ENCODE data around the gene FCHO1.

The FCHO1 gene

DNA sequence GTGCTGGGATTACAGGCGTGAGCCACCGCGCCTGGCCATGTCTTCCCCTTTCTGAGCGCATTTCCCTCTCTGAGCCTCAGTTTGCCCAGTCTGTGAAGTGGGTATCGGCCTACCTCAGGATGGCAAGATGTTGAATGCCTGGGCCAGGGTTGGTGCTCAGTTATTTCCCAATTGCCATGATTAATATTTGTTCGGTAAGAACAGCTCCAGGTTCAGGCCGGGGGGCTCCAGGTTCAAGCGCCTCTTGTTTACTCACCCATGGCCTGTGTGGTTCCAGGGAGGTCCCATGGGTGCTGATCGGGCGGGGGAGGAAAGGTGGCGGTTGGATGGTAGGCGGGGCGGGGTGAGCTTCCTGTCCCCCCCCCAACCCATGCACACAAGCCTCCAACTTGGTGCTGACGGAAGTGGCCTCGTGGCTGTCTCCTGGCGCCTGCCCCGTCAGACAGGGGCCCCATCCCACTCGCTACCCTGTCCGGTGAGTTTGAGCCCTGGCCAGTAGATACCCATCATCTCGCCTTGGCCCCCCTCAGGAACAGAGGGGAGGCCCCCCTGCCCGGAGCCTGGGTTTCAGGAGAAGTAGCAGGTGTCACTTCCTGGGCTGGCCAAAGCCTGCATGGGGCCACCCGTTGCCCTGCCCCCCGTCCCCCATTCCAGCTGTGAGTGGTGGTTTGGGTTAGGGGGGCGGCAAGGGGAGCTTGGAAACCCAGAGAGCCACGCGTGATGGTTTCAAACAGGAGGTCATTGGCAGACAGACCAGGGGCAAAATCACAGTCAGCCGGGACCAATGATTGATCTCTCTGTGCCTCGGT is at the start of gene FCHO1:
FCHO1 (plus strand) TSS at position 375 of the 809 bp plus-strand sequence. CDS start 3,688 bp downstream, outside the sequence.
- DNase-seq, result no peak

DNA sequence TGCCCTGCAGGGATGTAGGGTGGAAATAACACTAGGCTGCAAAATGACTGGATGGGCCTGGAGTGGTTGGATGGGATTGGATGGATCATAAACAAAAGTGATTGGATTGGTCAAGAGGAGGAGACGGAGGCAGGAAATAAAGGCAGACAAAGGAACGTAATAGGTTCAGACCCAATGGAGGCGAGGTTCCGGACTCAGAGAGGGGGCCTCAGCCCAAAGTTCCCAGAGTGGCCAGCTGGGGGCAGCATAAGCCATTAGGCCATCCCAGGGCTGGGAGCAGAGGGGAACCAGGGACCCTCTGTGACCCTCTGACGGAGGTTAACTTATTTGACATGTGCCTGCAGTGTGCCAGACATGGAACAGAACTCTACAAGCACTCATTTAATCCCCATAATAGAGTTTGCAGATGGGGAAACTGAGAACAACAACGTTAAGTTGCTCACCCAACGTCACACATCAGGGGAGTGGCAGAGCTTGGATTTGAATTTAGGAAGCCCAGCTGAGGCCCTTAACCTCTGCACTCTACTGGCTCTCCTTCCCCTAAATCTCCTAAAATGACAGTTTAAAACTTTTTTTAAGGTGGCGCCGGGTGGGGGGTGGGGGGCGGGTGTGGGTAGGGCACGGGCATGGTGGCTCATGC is 47.3 kb upstream of the FCHO1 start:
- no peak for DNase-seq

DNA sequence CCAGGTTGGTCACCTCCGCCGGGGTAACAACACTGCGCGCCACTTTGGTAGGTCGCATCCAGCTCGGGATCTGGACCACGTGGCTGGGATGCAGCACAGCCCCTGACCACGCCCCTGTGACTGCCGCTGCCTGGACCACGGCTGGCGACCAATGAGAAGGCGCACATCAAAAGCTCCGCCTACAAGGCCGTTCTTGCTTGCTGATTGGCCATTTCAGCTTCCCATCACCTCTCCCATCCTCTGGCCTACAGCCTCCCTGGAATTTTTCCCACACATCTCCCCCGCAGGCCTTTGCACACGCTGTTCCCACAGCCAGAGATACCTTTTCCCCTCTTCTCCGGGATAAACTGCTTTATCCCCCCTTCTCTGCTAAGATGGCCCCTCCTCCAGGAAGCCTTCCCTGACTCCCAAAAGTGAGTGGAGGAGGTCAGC is 44.5 kb upstream of the FCHO1 start:
- DNase-seq, result no peak

DNA sequence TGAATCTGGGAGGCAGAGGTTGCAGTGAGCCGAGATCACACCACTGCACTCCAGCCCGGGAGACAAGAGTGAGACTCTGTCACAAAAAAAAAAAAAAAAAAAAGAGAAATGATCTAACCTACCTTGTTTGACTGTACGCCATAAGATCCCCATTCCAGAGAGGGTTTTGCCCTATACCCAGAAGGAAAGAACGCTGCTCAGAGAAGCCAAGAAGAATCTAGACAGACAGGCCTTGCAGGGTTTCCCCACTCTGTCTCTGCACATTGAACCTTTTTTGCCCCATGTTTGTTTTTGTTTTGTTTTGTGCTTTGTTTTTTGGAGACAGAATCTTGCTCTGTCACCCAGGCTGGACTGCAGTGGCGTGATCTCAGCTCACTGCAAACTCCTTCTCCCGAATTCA is 39.4 kb upstream of the FCHO1 start:
- DNase-seq, result no peak

- no peak for DNase-seq
These were observed 34.9 kb upstream of the FCHO1 start for GRCh38 chr19:17716309-17716929.

DNA sequence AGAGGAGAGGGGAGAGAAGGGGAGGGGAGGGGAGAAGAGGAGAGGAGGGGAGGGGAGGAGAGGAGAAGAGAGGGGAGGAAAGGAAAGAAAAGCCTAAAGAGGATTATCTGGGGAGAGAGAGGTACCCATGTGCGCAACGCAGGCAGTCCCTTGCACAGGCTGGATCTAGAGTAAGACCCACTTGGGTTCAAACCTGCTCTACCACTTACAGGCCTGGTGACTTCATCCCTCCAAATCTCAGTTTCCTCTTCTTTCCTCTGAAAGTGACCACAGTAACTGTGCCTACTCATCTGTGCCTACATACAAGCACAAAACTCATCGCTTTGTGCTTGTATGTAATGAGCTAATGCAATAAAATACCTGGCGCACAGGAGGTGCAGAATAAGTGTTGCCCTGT is 32.7 kb upstream of the FCHO1 start:
- no peak for DNase-seq

DNA sequence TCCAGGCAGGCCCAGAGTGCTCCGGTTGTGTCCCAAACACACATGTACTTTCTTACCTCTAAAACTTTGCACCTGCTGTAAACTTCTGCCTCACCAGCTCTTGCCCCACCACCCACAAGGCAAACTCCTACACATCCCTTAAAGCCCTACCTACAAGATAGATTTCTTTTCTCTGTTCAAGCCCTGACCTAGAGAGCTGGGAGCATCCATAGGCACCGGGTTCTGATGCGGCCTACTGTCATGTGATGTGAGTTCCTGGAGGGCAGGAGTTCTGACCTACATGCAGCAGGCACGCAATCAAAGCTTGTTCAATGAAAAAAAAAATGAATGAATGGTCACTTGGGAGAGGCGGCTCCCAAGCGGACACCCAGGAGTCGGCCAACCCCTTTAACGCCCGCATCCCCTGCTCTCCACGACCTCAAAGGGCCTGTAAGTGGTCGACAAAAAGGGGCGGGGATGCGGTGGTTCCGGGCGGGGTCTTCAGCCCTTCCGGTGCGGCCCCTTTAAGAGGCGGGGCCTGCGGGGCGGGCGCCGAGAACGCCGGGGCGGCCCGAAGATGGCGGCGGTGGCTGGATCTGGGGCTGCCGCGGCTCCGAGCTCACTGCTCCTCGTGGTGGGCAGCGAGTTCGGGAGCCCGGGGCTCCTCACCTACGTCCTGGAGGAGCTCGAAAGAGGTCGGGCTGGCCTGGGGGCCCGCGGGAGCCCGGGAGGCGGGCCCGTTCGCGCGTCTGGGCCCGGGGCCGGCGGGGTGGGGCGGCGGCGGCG is 32.1 kb upstream of the FCHO1 start, which contains the start of gene MAP1S:
MAP1S (plus strand) TSS at position 534 of the 765 bp plus-strand sequence; CDS start at position 557, 23 bp downstream.
- no peak for DNase-seq

- no peak for DNase-seq
These were observed 31.4 kb upstream of the FCHO1 start for GRCh38 chr19:17719730-17720400.

GRCh38 chr19:17720440-17720839 is 30.8 kb upstream of the FCHO1 start:
- DNase-seq, result no peak

GRCh38 chr19:17721111-17721628 is 30.1 kb upstream of the FCHO1 start:
- DNase-seq, result no peak

- DNase-seq, result no peak
These were observed 29.5 kb upstream of the FCHO1 start for GRCh38 chr19:17721821-17722220.

DNA sequence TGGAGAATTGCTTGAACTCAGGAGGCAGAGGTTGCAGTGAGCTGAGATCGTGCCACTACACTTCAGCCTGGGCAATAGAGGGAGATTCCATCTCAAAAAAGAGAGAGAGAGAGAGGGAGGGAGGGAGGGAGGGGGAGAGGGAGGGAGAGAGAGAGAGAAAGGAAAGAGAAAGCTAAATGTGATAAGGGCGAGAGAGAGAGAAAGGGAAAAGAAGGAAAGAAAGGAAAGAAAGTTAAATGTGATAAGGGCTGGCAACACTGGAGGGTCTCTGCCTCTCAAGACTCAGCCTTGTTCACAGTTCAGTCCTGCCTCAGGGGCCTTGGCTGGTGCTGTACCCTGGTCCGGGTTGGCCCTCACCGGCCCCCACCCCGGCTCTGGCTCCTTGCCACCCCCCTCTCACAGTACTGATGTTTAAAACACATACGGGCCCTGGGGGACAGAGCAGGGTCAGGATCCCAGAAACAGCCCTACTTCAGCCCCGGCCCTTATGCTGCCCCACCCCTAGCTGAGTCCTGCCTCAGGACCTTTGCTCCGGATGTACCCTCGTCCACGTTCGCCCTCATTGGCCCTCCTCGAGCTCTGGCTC is 28.5 kb upstream of the FCHO1 start:
- no peak for DNase-seq

DNA sequence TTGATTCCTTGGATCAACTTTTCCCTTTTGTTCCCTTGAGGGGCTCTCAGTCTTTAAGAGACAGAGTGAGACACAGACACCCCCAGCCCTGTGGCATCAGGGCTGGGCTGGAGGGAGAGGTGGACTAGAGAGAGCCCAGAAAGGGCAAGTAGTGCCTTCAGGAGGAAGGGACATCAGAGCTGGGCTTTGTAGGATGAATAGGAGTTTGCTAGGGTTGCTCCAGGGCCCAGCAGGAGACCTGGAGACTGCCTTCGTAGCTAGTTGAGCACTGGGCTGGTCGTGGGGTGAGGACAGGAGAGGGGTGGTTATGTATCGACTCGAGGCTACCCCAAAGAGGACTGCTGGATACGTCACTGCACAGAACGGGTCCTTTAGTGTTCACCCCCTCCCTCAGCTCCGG is 26.6 kb upstream of the FCHO1 start:
- DNase-seq, result no peak

GRCh38 chr19:17725422-17726078 is 25.7 kb upstream of the FCHO1 start:
- DNase-seq, result no peak

- DNase-seq, result no peak
These were observed 25.0 kb upstream of the FCHO1 start for GRCh38 chr19:17726136-17726741.

- DNase-seq, result no peak
These were observed 24.1 kb upstream of the FCHO1 start for GRCh38 chr19:17726964-17727773.

GRCh38 chr19:17727843-17728242 is 23.4 kb upstream of the FCHO1 start:
- DNase-seq, result no peak

GRCh38 chr19:17733127-17733526 is 18.1 kb upstream of the FCHO1 start:
- no peak for DNase-seq

GRCh38 chr19:17734146-17734545 is 17.1 kb upstream of the FCHO1 start:
- no peak for DNase-seq

DNA sequence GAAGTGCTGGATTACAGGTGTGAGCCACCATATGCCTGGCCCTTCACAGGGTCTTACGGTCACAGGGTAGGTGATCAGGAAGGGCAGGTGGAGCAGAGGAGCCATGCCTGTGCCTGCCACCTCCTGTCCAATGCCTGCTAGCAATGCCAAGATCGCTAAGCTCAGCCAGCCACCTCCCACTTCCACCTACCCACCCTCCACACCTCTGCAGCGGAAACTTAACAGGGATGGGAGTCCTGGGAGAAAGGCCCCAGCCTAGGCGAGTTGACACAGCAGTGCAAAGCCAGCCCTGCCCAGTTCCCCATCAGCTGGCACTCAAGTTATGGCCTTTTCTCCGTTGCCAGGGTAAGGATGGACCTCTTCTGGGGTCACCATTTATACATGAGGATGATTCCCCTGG is 15.9 kb upstream of the FCHO1 start:
- DNase-seq, result no peak

Data from NCI-H1436 treated with DMSO at 0.1 percent for 48 hours (cell line).